ENCODE results near the gene OOEP.
A peak's percentile ranks its signal among the peaks of the same experiment; 100 is the strongest.
"Not testable (repeated sequence)": the region's sequence is repeated elsewhere in the genome, so short reads cannot be mapped to it uniquely, and the experiment has no call there.

OOEP gene

DNA sequence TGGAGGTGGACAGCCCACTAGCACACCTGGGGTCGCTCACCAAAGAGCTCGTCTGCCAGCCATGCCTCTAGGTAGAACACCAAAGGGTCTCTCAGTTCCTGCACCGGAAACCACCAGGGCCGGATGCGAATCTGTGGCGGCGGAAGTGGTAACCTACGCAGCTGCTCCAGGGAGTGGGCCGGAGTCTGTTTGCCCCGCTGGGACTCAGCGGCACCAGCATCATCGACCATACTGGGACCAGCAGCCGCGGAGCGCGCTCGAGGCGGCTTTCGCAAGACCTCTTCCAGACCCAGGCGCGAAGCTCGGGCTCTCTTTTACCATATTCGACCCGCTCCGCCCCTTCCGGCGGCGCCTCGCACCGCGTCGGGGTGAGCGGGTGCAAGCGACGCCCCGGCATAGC is at the start of gene OOEP:
TSS of gene OOEP (minus strand) at position 335 of the 400 bp plus-strand sequence. CDS start at position 230, 105 bp downstream.
- DNase-seq = no peak

DNA sequence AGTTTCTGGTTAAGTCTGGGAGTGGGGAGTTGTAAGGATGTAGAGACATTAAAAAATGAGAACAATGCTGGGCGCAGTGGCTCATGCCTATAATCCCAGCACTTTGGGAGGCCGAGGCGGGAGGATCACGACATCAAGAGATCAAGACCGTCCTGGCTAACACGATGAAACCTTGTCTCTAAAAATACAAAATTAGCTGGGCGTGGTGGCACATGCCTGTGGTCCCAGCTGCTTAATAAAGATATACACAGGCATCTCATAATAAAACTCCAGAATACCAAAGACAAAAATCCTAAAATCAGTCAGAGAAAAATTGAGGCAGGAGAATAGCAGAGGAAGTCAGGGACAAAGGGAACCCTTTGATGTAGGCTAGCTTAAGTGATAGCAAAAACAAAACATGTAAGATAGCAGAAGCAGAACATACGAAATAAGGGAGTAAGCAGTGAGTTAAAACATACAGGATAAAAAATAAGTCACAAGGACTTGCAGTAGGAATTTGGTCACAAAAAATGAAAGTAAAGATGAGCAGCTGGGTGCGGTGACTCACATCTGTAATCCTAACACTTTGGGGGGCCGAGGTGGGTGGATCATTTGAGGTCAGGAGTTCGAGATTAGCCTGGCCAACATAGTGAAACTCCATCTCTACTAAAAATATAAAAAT is 48.5 kb upstream of the OOEP start:
- DNase-seq = no peak

DNA sequence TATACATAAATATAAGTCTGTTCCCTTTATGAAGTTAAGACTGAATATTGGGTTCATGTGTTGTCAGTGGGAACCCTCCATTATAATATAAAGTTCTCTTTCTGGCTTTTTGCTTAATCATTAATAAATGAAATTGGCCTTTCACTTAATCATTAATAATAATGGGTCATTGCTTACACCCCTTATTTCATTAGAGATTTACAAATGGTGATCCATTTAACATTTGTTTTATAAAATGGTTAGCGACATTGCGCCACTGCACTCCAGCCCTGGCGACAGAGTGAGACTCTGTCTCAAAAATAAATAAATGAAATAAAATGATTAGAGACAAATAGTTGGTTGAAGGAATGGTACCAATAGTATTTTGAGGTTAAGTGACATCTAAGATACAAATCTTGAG is 43.4 kb upstream of the OOEP start:
- no peak for DNase-seq

DNA sequence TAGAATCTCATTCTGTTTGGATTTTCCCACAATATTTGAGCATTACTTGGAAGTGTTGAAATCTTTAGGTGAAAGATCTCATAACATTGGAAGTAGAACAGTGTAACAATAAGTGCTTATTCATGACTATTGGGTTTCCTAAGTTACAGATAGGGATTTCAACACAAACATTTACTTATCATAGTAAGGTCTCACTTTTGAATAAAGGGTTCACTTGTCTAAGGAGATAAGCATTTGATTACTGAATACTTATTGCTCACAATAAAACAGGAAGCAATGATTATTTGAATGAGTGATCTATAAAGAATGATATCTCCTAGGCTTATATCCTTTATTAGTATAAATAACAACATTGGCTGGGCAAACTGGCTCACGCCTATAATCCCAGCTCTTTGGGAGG is 39.7 kb upstream of the OOEP start:
- DNase-seq = no peak

DNA sequence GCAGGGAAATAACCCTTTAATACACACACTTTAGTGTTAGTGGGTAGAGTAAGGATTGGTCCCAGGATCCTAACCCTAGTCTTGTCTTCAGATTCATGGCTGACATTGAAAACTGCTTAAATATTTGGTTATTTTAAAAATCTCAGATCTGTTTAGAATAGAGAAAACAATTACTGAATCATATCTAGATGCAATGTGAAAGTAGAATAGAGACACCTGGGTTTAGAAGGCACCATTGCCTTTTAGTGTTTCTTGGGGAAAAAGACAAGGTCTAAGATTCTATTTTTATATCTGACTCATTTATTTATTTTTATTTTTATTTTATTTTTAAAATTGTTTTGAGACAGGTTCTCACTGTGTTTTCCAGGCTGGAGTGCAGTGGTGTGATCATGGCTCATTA is 31.0 kb upstream of the OOEP start:
- no peak for DNase-seq

DNA sequence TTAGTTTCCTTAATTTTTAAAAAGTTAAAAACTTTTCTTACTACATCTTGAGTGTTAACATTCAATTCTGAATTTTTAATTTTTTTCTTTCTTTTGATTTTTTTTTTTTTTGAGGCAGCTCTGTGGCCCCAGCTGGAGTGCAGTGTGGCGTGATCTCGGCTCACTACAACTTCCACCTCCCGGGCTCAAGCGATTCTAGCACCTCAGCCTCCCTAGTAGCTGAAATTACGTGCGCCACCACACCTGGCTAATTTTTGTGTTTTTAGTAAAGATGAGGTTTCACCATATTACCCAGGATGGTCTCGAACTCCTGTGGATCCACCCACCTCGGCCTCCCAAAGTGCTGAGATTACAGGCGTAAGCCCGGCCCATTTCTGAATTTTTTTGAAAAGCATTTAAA is 26.2 kb upstream of the OOEP start:
- no peak for DNase-seq

DNA sequence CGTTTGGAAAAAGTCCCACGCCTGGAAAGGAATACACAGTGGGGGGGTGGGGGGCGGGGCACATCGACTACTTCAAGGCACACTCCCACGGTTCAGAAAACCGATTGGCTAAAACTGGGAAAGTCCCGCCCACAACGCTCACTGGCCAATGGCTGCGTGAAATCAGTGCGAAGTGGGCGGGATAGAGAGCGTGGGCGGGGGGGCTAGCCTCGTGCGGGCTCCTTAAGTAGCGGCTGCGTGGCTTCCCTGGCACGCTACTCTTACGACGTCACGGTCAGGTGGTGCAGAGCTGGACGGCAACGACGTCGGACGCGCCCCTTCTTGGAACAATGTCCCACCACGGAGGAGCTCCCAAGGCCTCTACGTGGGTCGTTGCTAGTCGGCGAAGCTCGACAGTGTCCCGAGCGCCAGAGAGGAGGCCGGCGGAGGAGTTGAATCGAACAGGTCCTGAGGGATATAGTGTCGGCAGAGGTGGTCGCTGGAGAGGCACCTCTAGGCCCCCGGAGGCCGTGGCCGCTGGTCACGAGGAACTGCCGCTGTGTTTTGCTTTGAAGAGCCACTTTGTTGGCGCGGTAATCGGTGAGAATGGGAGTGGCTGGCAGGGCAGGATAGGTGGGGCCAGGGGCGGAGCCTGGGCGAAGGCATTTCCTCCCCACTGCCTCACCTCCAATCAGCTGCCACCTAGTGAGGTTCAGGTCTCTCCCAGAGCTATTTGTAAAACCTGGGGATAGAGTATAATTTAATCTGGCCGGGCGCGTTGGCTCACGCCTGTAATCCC is 25.1 kb upstream of the OOEP start, which contains the start of gene DDX43:
TSS of gene DDX43 (plus strand) at position 252 of the 778 bp plus-strand sequence. CDS start at position 330, 78 bp downstream.
- DNase-seq = peak; percentile 74

DNA sequence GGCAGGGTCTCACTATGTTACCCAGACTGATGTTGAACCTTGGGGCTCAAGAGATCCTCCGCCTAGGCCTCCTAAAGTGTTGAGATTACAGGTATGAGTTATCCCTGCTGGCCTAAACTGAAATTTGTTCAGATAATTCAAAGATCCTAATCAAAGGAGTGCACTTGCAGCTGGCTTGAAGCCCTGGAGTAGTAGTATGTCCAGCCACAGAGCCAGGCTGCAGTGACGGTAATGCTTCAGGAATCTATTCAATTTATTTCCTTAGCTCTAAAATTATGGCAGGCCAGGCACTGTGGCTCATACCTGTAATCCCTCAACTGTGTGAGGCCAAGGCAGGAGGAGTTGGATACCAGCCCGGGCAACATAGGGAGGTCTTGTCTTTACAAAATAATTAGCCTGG is 23.6 kb upstream of the OOEP start:
- DNase-seq = no peak

DNA sequence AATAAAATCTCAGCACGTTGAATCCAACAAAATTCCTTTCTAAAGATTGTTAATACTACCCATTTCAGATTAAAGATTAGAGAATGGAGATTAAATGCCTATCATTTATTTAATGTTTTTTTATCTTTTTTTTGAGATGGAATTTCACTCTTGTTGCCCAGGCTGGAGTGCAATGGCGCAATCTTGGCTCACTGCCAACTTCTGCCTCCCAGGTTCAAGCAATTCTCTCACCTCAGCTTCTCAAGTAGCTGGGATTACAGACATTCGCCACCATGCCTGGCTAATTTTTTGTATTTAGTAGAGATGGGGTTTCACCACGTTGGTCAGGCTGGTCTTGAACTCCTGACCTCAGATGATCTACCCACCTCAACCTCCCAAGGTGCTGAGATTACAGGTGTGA is 22.5 kb upstream of the OOEP start:
- not testable (repeated sequence) for DNase-seq

DNA sequence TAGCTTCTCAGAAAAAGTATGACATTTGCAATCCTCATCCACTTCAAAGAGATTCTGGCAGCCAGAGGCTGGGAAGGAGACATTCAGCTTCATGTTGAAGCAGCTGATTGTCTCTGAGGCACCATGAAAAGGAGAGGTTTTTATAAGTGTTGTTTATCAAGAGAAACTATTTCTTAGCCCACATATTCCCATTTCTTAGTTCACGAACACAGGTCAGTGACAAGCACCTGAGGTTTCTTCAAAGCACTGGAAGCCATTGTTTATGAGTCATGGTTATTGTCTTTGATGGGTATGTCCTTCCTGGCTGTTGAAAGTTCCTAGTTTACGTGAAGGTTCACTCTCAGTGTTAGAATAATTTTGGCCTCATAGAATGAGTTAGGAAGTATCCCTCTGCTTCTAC is 22.0 kb upstream of the OOEP start:
- no peak for DNase-seq

DNA sequence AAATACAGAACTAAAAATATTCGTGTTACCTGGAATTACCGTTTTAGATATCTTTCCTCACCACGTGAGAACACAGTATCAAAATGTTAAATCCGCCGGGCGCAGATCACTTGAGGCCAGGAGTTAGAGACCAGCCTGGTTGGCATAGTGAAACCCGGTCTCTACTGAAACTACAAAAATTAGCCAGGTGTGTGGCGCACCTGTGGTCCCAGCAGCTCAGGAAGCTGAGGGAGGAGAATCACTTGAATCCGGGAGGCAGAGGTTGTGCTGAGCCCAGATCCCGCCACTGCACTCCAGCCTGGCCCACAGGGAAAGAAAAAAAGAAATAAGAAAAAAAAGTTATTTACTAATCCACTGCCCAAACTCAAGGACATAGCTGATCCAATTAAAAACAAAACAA is 20.2 kb upstream of the OOEP start:
- DNase-seq = no peak

DNA sequence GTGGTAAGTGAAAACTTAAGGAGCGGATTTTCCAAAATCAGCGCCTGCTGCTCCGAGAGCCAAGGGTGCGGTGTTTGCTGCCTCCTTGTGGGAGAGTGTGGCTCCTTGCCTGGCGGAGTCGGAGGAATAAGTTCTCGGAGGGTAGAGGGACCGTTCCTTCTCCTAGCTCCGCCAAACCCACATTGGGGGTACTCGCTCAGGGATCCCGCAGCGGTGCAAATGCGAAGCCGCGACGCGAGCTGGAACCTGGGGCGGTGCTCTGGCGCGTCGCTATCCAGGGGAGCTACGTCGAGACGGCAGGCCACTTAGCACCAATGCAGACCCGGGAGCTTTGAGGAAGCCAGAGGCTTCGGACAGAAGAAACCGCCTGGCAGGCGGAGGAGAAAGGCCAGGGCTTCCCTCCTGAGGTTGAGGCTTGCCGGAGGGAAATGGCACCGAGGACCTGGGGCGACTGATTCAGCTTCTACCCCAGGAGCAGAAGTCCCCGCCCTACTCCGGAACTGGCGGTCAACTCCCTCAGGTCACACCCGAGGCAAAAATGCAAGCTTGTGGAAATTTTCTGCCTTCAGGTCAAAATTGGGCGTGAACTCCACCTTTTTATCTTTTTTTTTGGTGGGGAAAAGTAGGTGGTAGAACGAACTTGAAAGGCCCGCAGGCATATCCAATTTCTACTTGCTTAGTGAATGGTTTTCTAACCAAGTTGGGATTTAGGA is 19.3 kb upstream of the OOEP start:
- DNase-seq = no peak

DNA sequence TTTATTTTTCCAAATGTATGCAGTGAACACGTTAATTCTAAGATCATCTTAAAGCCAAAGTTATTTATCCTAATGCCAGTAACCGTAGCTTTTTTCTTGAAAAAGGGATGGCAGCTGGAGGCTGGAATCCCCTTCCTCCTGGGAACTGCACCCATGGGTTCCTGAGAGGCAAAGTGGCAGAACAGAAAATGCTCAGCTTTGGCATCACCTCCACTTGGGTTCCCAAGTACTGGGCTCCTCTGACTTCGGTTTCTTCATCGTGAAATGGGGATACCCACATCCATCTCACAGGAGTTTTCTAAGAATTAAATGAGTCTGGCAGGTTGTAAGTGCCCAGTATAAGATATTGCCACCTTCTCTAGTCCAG is 18.7 kb upstream of the OOEP start:
- no peak for DNase-seq

DNA sequence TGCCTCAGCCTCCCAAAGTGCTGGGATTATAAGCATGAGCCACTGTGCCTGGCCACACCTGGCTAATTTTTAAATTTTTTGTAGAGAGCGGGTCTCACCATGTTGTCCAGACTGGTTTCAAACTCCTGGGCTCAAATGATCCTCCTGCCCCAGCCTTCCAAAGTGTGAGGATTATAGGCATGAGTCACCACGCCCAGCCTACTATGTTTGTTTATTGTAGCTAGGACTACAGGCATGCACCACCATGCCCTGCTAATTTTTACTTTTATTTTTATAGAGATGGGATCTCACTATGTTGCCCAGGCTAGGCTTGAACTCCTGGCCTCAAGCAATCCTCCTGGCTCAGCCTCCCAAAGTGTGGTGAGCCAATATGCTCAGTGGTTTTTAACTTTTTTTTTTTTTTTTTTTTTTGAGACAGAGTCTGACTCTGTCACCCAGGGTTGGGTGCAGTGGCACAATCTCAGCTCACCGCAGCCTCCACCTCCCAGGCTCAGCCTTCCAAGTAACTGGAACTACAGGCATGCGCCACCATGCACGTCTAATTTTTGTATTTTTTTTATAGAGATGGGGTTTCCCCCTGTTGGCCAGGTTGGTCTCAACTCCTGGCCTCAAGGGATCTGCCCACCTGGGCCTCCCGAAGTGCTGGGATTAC is 12.9 kb upstream of the OOEP start:
- DNase-seq = no peak

DNA sequence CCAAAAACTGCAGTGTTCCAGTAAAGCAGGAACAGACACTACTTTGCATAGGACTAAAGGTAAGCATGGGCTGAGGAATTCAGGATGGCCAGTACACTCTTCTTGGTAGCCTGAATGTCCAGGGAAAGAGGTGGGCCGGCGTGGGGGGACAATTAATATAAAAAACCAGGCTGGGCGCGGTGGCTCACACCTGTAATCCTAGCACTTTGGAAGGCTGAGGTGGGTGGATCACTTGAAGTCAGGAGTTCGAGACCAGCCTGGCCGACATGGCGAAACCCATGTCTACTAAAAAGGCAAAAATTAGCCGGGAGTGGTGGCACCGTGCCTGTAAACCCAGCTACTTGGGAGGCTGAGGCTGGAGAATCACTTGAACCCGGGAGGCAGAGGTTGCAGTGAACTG is 11.8 kb upstream of the OOEP start:
- not testable (repeated sequence) for DNase-seq

DNA sequence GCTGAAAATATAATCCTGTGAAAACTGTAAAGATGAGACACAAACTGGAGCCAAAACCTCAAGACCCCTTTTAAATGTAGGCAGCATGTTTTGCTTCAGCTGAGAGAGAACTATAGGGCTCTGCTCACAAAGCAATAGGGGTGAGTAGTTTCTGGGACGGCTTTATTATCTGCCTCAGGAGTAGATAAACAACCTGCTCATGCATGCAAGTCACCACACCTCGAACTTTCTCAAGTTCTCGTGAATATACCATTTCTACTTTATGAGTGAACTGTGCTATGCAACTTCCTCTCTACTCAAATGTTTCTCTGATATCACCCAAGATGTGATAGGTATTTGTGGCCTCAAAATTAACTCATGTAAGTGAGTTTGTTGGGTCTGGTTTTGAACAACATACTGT is 7.5 kb upstream of the OOEP start:
- no peak for DNase-seq

DNA sequence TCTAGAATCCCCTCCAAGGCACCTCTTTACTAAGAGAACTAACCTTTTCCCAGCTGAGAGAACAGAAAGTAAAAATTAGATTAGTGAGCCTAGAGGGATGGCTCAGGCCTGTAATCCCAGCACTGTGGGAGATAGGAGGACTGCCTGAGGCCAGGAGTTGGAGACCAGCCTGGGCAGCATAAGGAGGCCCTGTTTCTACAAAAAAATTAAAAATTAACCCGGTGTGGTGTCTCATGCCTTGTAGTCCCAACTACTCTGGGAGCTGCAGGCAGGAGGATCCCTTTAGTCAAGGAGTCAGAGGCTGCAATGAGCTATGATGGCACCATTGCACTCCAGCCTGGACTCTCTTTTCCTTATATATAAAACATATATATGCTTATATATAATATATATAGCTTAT is 5.5 kb upstream of the OOEP start:
- no peak for DNase-seq

DNA sequence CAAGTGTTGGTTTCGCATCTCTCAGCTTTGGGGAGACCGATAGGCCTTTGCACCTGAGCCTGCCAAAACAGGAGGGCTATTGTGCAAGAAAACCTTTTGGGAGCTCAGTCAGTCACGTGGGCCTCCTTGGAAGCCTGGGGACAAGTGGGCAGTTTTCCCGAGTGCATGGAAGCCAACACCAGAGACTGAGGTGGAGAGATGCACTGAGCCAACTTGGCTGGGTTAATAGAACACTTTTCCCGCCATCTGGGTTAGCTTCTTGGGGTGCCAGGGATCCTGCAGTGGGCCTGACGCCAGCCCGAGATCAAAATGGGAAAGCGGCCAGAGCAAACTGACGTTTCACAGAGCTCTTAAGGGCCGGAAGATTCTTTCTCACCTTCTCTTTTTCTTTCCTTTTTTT is 2.8 kb upstream of the OOEP start:
- no peak for DNase-seq

DNA sequence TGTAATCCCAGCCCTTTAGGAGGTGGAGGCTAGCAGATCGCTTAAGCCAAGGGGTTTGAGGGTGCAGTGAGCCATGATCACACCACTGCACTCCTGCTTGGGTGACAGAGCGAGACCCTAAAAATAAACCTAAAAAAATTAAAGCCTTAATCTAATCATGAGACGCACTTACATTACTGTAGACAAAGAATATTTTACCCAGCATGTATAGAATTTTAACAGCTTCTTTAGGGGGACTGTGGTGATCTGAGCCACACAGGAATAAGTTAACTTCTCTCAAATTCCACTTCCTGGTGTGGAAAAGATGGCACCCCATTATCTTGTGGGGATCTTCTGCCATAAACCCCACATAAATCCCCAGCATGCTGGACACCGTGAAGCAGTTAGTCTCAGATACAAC is 2.3 kb upstream of the OOEP start:
- no peak for DNase-seq

DNA sequence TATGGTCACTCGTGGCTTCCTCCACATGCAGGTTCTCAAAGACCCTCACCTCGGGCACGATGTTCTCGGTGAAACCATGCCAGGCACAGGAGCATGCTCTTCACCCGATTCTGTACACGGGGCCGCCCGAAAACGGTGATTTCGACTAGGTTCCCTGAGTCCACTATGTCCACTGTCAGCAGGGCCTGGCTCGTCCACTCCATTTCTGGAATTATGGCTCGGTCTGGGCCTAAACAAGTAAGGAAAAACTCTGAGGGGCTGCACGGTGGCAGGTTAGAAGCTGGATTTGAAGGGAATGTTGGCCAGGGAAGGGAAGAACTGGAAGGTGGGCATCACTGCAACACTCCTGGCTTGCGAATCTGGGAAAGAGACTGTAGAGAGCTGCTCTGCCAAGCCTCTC is 540 bp downstream of the OOEP start:
- no peak for DNase-seq

DNA sequence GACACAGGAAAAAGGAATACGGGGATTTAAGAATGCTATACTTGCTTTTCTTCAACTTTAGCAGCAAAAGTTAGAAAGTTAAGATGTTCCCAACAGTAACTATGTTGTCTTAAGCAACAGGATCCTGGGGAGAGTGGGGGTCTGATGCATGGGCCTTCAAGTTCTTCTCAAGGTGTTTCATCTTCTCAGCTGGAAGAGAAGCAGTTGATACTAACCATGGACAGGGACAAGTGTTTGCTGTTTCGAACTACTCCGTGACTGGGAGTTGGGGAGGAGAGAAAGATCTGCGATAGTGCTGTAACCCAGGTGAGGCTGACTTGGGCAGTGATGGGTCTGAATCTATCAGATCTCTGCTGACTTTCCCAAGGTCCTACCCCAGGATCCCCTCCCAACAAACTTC is 1.0 kb downstream of the OOEP start:
- no peak for DNase-seq

DNA sequence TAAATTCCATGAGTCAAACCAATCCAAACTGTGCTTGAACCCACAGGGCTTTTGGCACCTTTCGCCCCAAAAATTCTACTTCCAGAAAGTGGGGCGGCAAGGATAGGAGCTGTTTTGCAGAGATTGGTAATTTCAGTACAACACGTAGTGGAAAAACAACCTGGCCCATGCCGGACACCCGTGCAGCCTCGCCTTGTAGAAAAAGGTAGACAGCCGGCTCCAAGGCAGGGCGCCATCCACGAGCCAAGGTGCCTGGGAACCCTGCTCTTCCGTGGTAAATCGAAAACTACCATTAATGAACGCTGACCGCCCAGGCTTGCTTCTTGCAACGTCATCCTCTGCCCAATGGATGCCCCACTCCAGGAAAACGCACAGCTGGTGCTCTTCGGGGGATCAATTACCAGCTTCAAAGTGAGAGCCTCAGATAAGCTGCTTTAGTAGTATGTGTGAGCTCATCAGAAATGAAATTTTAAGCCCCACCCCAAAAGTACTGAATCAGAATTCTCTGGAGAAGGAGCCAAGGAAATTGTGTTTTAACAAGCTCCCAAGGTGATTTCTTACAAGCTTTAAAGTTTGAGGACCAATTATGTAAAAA is 1.8 kb downstream of the OOEP start:
- no peak for DNase-seq

DNA sequence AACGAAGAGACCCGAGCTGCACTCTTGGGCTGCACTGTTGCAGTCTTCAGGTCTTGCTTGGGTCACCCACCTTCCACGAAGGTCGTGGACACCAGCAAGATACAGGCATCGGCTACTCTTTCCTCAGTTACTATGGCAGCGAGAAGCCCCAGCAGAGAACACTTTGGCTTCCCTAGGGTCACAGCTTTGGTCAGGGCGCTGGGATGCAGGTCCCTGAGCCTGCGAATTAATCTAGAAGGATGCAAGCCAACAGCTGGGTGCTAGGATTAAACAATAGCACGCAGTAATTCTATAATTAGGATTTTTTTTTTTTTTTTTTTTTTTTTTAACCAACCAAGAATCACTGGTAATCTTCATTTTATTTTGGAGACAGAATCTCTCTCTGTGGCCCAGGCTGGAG is 5.1 kb downstream of the OOEP start:
- no peak for DNase-seq
